Measurements from ENCODE around the gene MYL1.

DNA sequence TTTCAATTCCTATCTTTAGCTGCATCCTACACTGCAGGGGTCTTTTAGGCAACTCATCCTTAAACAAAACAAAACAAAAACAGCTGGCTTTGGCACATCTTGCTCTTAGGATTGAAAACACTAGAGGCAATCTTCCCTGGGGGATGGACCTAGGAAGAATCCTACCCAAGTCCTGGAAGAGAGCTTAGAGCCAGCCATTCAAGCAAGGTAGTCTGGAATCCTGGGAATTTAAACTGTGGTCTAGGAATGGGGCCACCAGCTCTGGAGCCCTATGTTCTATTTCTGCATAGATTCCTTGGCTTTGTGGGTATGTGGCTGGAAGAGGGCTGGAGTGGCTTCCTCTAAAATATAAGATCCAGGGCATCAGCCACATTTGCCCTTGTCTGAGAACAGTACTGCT is 27.7 kb downstream of the MYL1 start:
- TF ChIP-seq, protein P1, sequence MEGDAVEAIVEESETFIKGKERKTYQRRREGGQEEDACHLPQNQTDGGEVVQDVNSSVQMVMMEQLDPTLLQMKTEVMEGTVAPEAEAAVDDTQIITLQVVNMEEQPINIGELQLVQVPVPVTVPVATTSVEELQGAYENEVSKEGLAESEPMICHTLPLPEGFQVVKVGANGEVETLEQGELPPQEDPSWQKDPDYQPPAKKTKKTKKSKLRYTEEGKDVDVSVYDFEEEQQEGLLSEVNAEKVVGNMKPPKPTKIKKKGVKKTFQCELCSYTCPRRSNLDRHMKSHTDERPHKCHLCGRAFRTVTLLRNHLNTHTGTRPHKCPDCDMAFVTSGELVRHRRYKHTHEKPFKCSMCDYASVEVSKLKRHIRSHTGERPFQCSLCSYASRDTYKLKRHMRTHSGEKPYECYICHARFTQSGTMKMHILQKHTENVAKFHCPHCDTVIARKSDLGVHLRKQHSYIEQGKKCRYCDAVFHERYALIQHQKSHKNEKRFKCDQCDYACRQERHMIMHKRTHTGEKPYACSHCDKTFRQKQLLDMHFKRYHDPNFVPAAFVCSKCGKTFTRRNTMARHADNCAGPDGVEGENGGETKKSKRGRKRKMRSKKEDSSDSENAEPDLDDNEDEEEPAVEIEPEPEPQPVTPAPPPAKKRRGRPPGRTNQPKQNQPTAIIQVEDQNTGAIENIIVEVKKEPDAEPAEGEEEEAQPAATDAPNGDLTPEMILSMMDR (conservative IDR thresholded peaks at IDR 0.05; ENCODE audit: low read length): no peak
- no peak for TF ChIP-seq EZH2phosphoT487 (IDR thresholded peaks at IDR 0.05; ENCODE audit: borderline replicate concordance, low read depth, low read length)
